ENCODE results near the gene HDAC9.
"Not testable (repeated sequence)": the region's sequence is repeated elsewhere in the genome, so short reads cannot be mapped to it uniquely, and the experiment has no call there.

The HDAC9 gene

GRCh38 chr7:18702071-18702829, 206.7 kb downstream of the HDAC9 start:
- in situ Hi-C loops (cut with MboI; ENCODE audit: low sequenced_read_pairs), result no loop called here

GRCh38 chr7:18703685-18704084, 208.1 kb downstream of the HDAC9 start:
- in situ Hi-C loops (cut with MboI; ENCODE audit: low sequenced_read_pairs), result no loop called here

DNA sequence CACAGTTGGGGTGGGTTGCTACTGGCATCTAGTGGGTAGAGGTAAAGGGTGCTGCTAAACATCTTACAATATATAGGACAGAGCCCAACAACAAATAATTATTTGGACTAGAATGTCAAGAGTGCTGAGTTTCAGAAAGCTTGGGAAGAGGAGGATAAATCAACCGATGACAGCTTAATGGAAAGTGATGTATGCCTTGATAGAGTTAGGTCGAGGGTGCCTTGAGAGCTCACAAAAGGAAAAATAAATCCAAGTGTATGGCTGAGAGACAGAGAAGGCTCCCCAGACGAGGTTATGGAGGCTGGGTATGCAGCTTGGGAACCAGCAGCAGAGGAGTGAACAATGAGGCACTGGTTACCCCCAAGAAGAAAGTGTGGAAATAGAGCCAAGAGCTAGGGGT, 211.1 kb downstream of the HDAC9 start:
- in situ Hi-C loops (cut with MboI; ENCODE audit: low sequenced_read_pairs), result no loop called here

DNA sequence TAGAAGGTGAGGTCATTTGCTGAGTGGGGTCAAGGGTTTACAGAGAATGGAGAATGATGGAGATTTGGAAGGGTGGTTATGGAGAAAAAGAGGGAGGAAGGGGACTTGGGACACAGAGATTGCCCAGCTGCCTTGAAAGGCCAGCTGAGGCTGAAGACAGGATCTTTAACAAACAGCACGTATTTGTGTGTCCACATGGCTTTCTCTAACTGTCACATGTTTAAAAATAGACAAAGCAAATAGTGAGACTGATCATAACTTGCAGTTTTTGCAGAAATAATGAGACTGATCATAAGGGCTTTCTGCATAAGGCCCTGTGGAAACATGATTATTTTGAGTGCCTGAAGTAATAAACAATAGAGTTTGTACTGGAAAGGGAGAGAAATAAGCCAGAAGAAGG, 212.7 kb downstream of the HDAC9 start:
- in situ Hi-C loops (cut with MboI; ENCODE audit: low sequenced_read_pairs), result no loop called here

DNA sequence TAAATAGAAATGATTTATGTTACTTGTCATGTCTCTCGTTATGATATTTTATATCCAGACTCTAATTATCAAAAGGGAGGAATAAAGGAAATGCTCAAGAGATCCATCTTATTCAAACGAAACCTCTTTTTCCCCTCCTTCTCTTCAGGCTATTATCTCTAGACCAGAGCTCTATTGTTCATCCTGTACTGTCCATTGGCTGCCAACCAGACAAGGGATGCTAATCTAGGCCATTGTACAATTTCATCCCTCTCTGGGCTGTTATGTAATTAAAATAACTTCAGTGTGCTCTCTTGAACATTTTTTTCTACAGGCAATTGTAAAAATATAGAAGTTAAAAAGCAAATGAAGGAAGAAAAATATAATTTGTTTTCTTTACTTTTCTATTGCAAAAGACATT, 220.4 kb downstream of the HDAC9 start:
- in situ Hi-C loops (cut with MboI; ENCODE audit: low sequenced_read_pairs), result no loop called here

GRCh38 chr7:18721429-18721828, 225.9 kb downstream of the HDAC9 start:
- in situ Hi-C loops (cut with MboI; ENCODE audit: low sequenced_read_pairs), result no loop called here

DNA sequence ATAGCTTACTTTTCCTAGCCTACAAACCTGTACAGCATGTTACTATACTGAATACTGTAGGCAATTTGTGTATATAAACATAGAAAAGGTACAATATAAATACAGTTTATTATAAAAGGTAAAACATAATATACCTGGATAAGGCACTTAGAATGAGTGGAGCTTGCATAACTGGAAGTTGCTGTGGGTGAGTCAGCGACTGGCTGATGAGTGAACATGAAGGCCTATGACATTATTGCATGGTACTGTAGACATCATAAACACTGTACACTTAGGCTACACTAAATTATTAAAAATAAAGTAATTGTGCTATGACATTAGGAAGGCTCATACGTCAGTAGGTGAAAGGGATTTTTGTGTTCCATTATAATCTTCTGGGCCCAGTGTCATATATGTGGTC, 228.8 kb downstream of the HDAC9 start:
- in situ Hi-C loops (cut with MboI; ENCODE audit: low sequenced_read_pairs), result no loop called here

DNA sequence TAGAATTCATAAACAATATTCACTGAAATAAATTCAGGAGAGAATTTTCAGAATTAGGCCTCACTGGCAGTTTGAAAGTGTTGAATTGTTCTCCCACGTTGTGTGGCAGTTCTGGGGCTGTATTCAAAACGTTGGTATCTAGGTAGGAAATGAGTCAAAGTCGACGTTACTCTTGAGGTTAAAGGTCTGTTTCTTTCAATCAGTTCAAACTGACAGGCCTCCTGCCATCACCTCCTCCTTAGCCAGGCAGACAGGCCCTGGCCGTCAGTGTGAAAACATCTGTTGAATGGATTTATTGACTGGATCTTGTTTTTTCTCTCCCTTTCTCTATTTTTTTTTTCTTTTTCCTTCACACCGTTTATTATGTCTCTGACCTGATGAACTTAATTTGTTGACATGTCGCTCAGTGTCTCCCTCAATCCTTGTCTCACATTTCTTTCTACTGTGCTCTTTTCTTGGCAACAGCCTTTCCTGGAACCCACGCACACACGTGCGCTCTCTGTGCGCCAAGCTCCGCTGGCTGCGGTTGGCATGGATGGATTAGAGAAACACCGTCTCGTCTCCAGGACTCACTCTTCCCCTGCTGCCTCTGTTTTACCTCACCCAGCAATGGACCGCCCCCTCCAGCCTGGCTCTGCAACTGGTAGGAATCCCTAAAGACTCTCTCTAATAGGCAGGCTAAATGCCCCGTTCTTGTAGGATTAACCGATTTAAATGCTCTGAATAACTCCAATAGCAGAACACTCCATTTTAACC, 231.7 kb downstream of the HDAC9 start:
- in situ Hi-C loops (cut with MboI; ENCODE audit: low sequenced_read_pairs), result no loop called here

- in situ Hi-C loops (cut with MboI; ENCODE audit: low sequenced_read_pairs), result not testable (repeated sequence)
Observed at GRCh38 chr7:18736012-18736411, 240.5 kb downstream of the HDAC9 start.

- in situ Hi-C loops (cut with MboI; ENCODE audit: low sequenced_read_pairs), result no loop called here
Observed at GRCh38 chr7:18740579-18740988, 245.0 kb downstream of the HDAC9 start.

DNA sequence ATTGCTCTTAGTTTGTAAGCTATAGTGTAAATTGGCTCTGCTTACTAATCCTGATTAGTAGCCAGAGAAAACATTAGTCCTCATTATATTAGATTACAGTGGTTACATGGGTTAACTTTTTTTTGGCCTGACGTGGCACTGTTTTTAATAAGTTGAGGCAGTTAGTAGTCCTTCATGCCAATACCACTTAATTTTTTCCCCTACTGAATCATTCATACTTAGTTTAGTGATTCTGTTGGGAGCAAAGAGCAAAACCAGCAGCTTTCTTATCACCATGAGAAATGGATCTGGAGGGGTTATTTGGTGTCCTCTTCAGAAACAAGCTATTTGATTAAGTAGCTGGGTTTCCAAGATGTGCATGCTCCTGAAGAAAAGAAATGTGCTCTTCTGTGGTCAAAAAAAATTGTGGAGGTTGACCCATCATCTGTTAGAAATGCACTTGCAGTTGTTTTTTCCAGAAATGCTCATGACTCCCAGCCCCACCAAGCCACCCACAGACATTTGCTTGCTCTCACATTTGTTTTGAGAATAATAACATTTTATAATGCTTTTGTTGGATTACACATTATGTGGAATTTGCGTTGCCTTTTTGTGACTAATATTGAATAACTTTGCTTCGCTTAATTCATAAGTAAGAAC, 258.5 kb downstream of the HDAC9 start:
- in situ Hi-C loops (cut with MboI; ENCODE audit: low sequenced_read_pairs), result no loop called here

- in situ Hi-C loops (cut with MboI; ENCODE audit: low sequenced_read_pairs), result no loop called here
Observed at GRCh38 chr7:18754766-18755165, 259.2 kb downstream of the HDAC9 start.

- in situ Hi-C loops (cut with MboI; ENCODE audit: low sequenced_read_pairs), result no loop called here
Observed at GRCh38 chr7:18755793-18756192, 260.2 kb downstream of the HDAC9 start.

- in situ Hi-C loops (cut with MboI; ENCODE audit: low sequenced_read_pairs), result no loop called here
Observed at GRCh38 chr7:18756378-18757050, 261.0 kb downstream of the HDAC9 start.

DNA sequence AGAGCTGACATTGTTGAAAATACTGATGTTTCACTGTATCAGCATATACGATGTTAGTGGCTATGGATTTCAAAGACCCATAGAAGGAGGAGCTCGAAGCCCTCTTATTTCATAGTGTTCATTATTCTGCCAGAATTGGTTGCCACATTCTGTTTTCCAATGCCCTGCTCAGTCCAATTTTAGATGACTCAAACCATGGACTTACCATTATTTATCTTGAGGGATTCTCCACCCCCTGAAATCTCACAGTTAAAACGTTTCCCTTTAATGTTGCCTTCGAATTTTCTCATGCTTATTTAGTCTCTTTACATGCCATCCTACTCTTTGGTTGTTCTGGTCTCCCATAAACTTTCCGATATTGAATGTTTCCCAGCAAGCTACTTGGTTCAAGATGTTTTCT, 264.5 kb downstream of the HDAC9 start:
- in situ Hi-C loops (cut with MboI; ENCODE audit: low sequenced_read_pairs), result no loop called here

- in situ Hi-C loops (cut with MboI; ENCODE audit: low sequenced_read_pairs), result no loop called here
Observed at GRCh38 chr7:18760631-18761445, 265.3 kb downstream of the HDAC9 start.

DNA sequence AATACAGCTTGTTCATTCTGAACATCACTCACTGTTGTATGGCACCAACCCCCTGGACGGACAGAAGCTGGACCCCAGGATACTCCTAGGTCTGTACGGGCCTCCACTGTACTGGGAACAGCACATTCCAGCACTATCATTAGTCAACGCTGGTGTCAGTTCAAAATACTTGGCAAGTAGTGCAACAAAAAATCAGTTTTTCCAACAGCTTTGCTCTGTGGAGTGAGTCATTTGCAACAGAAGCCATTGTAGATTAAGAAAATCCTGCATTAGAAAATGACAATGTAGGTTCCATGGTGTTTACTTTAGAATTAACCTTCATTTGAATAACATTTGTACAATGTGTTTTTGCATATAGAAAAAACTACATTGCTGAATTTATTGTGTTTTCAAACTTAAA, 266.6 kb downstream of the HDAC9 start:
- in situ Hi-C loops (cut with MboI; ENCODE audit: low sequenced_read_pairs), result no loop called here

DNA sequence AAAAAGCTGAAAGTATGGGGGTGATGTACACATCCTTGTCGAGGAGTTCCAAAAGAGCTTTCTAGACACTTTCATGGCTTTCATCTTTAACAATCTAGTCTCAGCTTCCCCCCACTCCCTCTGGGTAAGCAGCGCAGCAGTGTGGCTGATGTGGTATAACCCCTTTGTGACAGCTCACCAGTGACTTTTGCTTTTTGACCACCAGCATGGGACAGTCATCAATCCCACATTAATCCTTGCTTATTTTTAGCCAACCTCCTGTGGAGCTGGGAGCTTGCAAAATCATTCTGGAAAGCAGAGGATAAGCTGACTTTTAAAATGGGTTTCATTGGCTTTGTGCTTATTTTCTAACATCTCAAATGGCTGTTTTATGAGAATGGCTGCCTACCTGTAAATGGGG, 272.7 kb downstream of the HDAC9 start:
- in situ Hi-C loops (cut with MboI; ENCODE audit: low sequenced_read_pairs), result no loop called here

DNA sequence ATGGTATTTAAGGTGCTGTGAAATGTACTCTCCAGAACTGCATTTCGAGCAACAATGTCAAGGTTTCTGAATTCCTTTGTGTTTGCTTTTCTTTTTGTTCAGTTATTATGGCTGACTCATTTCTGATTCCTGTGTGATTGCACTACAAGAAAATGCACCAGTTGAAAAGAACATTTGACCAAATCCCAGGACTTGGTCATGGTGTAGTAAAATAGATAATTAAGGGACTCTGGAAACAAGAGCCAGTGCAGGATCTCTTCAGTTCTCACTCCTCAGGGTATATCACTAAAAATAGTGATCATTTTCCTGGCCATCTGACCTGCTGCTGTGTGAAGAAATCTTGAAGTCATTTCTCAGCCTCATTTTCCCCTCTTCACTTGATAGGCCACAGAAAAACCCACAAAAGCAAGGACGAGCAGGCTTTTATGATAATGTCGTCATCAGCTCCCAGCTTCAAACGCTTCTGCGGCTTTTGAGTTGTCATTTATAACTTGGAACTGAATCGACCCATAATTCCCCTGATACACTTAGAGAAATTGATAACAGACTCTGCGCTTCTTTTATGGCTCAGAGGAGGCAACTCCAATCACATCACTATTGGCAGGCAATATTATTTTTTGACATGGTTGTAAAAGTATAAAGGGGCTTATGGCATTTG, 274.7 kb downstream of the HDAC9 start:
- in situ Hi-C loops (cut with MboI; ENCODE audit: low sequenced_read_pairs), result no loop called here

DNA sequence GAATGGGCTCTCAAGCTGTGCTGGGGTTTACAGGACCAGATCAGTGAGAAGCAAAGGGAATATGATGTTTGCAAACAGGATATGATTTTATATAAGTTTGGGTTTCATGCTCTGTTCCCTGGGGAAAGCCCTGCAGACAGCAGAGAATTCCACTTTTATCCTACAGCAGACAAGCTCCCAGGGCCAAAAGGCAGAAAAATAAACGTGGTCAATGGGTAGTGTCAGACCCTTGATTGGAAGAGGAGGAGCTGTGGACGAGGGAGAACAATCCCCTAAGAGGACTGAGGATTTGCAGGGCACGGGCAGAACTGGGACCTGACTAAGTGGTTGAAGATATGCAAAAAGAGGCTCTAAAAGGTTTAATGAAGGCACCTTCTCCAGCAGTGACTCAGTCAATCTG, 275.3 kb downstream of the HDAC9 start:
- in situ Hi-C loops (cut with MboI; ENCODE audit: low sequenced_read_pairs), result no loop called here

Measured in HL-60/S4 (cell line).